Activated CD4-positive, alpha-beta T cell treated with anti-CD3 and anti-CD28 coated beads for 36 hours (primary cell): ENCODE results near the gene OAS3. TPM values are rescaled to one million over a fixed set of nuclear protein-coding genes. Genes with fewer than 3 reads are reported as not detected.

Source experiments
- ATAC-seq: fragments of 200-7000 bp; cut with Tn5 transposase; one replicate; pipeline ENCODE4 v1.10.0; 2021; ENCODE audit warnings: mild to moderate bottlenecking, moderate library complexity
- CTCF ChIA-PET: fragments of 350-600 bp; sonication (Branson Sonifier 250); formaldehyde crosslinking; loops from one replicate; lab custom pipeline; 2021; ENCODE audit warnings: antibody characterized with exemption; lab: Charles Lee
- POLR2A ChIA-PET: fragments of 350-600 bp; sonication (Branson Sonifier 250); formaldehyde crosslinking; loops from one replicate; lab custom pipeline; 2021; ENCODE audit warnings: antibody characterized with exemption, inconsistent platforms; lab: Charles Lee
- DNase-seq: peaks from one replicate; pipeline ENCODE4 v3.0.0-alpha.2; 2020
- H3K27ac Mint-ChIP-seq: one replicate; pipeline ENCODE4 v1.8.0; 2021; ENCODE audit warnings: mixed read lengths
- H3K27me3 Mint-ChIP-seq: one replicate; pipeline ENCODE4 v1.8.0; 2021; ENCODE audit warnings: mixed read lengths
- H3K36me3 Mint-ChIP-seq: one replicate; pipeline ENCODE4 v1.8.0; 2021; ENCODE audit warnings: low read depth, mixed read lengths
- H3K4me1 Mint-ChIP-seq: one replicate; pipeline ENCODE4 v1.8.0; 2021; ENCODE audit warnings: mixed read lengths
- H3K4me3 Mint-ChIP-seq: one replicate; pipeline ENCODE4 v1.8.0; 2021; ENCODE audit warnings: mild to moderate bottlenecking, moderate library complexity, mixed read lengths
- H3K9me3 Mint-ChIP-seq: one replicate; pipeline ENCODE4 v1.8.0; 2021; ENCODE audit warnings: low read depth, mixed read lengths
- intact Hi-C, 2 experiments: fragments of 100-400 bp; cut with DNase I in 1 of 2; cut with micrococcal nuclease in 1 of 2; formaldehyde crosslinking; loops; one replicate each; pipeline versions ENCODE4 v1.14.2 to v1.15.1; 2022 to 2024; cut with DNase I, micrococcal nuclease
- total RNA-seq, 2 experiments: library from RNA; stranded (reverse); gene quantifications; one replicate each; pipeline ENCODE4 v1.2.3, GENCODE V29; 2021

OAS3 gene, protein sequence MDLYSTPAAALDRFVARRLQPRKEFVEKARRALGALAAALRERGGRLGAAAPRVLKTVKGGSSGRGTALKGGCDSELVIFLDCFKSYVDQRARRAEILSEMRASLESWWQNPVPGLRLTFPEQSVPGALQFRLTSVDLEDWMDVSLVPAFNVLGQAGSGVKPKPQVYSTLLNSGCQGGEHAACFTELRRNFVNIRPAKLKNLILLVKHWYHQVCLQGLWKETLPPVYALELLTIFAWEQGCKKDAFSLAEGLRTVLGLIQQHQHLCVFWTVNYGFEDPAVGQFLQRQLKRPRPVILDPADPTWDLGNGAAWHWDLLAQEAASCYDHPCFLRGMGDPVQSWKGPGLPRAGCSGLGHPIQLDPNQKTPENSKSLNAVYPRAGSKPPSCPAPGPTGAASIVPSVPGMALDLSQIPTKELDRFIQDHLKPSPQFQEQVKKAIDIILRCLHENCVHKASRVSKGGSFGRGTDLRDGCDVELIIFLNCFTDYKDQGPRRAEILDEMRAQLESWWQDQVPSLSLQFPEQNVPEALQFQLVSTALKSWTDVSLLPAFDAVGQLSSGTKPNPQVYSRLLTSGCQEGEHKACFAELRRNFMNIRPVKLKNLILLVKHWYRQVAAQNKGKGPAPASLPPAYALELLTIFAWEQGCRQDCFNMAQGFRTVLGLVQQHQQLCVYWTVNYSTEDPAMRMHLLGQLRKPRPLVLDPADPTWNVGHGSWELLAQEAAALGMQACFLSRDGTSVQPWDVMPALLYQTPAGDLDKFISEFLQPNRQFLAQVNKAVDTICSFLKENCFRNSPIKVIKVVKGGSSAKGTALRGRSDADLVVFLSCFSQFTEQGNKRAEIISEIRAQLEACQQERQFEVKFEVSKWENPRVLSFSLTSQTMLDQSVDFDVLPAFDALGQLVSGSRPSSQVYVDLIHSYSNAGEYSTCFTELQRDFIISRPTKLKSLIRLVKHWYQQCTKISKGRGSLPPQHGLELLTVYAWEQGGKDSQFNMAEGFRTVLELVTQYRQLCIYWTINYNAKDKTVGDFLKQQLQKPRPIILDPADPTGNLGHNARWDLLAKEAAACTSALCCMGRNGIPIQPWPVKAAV
- total RNA-seq: 10 to 100 TPM; 32.1 to 35.3 TPM

DNA sequence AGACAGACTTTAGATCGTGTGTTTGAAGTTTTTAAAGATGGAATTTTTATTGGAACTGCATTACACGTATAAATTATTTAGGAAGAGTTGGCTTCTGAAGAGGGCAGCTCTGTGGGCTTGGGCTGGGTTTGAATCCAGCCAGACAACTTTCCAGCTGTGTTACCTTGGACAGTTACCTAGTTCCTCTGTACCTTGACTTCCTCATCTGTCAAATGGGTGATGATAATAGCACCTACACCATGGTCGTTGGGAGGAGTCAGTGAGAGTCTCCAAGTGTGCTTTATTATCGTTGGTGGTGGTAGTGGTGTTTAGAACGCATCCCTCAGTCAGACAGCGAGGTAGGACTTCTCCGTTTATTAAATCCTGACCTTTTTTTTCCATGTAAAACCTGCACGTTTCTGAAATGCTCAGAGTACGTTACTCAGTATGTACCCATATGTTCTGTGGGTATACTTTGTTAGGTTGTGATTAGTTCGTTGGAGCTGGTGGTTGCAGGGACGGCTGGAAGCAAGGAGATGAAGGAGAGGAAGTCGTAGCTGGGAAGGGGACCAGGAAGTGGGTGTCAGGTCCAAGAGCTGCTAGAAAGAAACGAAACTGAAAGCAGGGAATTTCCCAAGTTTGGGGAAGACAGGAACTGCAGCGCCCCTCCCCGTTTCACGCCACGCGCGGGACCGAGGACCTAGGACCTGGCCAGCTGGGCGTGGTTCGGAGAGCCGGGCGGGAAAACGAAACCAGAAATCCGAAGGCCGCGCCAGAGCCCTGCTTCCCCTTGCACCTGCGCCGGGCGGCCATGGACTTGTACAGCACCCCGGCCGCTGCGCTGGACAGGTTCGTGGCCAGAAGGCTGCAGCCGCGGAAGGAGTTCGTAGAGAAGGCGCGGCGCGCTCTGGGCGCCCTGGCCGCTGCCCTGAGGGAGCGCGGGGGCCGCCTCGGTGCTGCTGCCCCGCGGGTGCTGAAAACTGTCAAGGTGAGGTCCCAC, at the start of gene OAS3:
TSS of gene OAS3 (plus strand) at position 734 of the 979 bp plus-strand sequence. CDS start at position 791, 57 bp downstream.
- peak within 1 kb of the TSS; percentile 78 for H3K4me3 Mint-ChIP-seq
- no peaks in the 10 kb centered on the region for H3K27me3 Mint-ChIP-seq
- ChIA-PET CTCF (interaction anchor here (1.3 to 2.0 kb wide), 3 partner anchors 38 to 55 kb away, joined by 4 to 8 read pairs (median 8); partner anchors contain the start of gene OAS2), POLR2A (interaction anchor here (1.2 kb wide), 1 partner anchor 13 kb away, joined by 3 read pairs; no protein-coding TSS in a partner anchor)
- peaks cover 37% of the 10 kb centered on the region for H3K4me1 Mint-ChIP-seq
- peaks cover 2% of the 10 kb centered on the region for H3K9me3 Mint-ChIP-seq
- peak; percentile 61 for ATAC-seq
- peak; percentile 76 for DNase-seq
- intact Hi-C loops: loop anchor here (1.0 to 2.0 kb wide), 2 partner anchors 31 to 40 kb away; partner anchors contain the start of genes OAS1 (in 2 of the 2) and OAS2 (in 2 of the 2)
- peak within 1 kb of the TSS; percentile 89 for H3K27ac Mint-ChIP-seq
- H3K36me3 Mint-ChIP-seq: peaks cover 2% of the 10 kb centered on the region

DNA sequence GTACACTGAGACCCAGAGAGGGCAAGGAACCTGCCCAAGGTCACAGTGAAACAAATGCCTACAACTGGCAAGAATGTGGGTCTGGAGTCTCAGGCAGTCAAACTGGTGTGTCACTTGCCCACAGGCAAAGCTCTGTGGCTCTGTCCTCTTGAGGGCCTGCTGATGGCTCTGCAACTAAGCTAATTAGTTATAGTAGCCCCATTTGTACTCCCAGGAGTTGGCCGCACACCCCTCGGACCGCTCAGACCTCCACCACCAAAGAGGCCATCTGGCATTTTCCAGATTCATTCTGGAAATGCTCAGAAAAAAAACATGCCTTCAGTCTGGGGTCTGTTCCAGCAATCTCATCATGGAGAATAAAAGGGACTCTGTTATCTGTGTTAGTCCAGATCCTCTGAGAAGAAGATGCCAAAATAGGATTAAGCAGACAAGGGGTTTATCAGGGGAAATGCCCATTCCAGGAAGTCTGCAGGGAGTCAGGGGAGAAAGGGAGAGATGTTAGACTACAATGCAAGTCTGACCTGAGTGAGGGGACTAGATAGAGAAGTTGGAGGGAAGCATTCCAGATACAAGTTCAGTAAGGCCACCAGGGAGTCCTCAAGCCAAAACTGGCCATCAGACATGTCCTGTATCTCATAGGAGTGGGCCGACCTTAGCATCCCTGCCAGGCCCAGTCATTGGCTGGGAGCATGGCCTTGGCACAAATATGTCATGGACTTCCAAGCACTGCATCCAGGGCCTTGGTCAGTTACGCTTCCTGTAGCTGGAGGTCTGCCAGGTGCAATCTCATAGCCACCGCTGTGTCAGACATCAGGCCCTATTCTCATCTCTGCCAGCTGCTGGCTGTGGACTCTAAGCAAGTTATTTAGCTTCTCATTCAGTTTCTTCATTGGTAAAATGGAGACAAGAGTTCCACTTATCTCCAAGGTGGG, 46.9 kb upstream of the OAS3 start:
- ATAC-seq (no peak), DNase-seq (no peak)
- intact Hi-C loops: no loop called here
- H3K36me3 Mint-ChIP-seq: no peaks in the 10 kb centered on the region
- no peaks in the 10 kb centered on the region for H3K9me3 Mint-ChIP-seq
- POLR2A ChIA-PET: no interaction called here
- H3K4me3 Mint-ChIP-seq: no peak overlapping the region
- no peak overlapping the region for H3K27ac Mint-ChIP-seq
- no peaks in the 10 kb centered on the region for H3K4me1 Mint-ChIP-seq
- H3K27me3 Mint-ChIP-seq: no peaks in the 10 kb centered on the region
- CTCF ChIA-PET: interaction anchor here (1.1 to 1.7 kb wide), 2 partner anchors 10 to 158 kb away, joined by 3 to 8 read pairs; no protein-coding TSS in a partner anchor

DNA sequence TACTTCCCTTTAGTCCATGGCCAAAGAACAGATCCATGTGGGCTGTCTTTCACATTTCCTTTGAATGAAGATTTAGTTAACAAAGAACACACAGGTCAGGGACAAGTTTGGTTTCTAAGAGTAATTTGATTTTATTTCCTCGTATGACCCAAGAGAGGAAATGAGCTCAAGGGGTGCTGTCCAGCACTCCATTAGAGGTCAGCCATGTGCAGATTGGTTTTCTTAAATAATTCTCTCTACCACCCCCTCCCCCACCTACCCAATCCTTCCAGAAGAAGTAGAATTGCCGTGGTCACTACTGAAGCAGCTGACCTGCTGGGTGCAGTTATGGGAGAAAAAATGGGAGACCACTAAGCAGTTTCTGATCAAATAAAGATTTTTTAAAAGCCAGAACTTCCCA, 45.4 kb upstream of the OAS3 start:
- Mint-ChIP-seq H3K36me3 (no peaks in the 10 kb centered on the region), H3K27ac (no peak overlapping the region), H3K27me3 (no peaks in the 10 kb centered on the region), H3K4me3 (no peak overlapping the region), H3K4me1 (no peaks in the 10 kb centered on the region), H3K9me3 (no peaks in the 10 kb centered on the region)
- DNase-seq (no peak), ATAC-seq (no peak)
- intact Hi-C loops: no loop called here
- ChIA-PET CTCF (interaction anchor here (0.7 to 1.7 kb wide), 4 partner anchors 9 to 156 kb away, joined by 3 to 8 read pairs (median 3); no protein-coding TSS in a partner anchor), POLR2A (no interaction called here)

DNA sequence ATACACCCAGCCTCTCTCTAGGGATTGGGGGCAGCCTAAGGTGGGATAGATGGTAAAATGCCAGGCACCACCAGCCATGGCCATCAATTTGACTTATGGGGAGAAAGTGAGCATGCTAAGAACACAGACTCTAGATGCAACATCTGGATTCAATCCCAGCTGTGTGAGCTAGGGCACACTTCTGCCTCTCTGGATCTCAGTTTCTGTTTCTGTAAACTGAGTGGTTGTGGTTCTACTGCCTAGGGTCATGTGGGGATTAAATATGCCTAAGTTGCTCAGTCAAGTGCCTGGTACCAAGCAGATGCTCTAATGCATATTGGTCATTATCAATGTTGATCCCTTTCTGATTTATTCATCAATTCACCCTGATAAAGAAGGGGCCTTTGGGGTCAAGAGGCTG, 44.1 kb upstream of the OAS3 start:
- no peak overlapping the region for H3K27ac Mint-ChIP-seq
- POLR2A ChIA-PET: no interaction called here
- no peaks in the 10 kb centered on the region for H3K36me3 Mint-ChIP-seq
- H3K4me3 Mint-ChIP-seq: no peak overlapping the region
- CTCF ChIA-PET: interaction anchor here (1.2 kb wide), 2 partner anchors 99 to 154 kb away, joined by 3 to 4 read pairs; no protein-coding TSS in a partner anchor
- no peaks in the 10 kb centered on the region for H3K4me1 Mint-ChIP-seq
- no peaks in the 10 kb centered on the region for H3K27me3 Mint-ChIP-seq
- DNase-seq (no peak), ATAC-seq (no peak)
- intact Hi-C loops: no loop called here
- no peaks in the 10 kb centered on the region for H3K9me3 Mint-ChIP-seq

DNA sequence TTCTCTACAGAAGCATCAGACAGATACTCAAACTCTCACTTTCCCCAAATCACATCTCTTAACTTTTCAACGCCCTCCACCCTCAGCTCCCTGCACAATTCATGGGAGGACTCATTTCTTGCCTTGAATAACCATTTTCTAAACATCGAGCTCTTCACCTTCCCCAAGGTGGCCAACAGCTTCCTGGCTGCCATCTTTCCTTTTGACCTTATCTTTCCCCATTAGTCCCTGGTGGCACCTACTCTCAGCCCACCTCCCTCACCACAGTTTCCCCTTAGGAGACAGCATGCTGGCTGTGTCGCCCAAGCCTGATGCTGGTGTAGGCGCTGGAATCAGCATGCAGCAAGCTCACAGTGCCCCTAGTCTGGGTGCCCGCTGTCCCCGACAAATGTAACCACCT, 39.9 kb upstream of the OAS3 start:
- no peaks in the 10 kb centered on the region for H3K27me3 Mint-ChIP-seq
- DNase-seq (no peak), ATAC-seq (no peak)
- POLR2A ChIA-PET: no interaction called here
- H3K9me3 Mint-ChIP-seq: no peaks in the 10 kb centered on the region
- intact Hi-C loops: no loop called here
- H3K4me1 Mint-ChIP-seq: peaks cover 10% of the 10 kb centered on the region
- H3K27ac Mint-ChIP-seq: no peak overlapping the region
- H3K4me3 Mint-ChIP-seq: no peak overlapping the region
- H3K36me3 Mint-ChIP-seq: no peaks in the 10 kb centered on the region
- CTCF ChIA-PET: interaction anchor here (0.6 to 1.1 kb wide), 2 partner anchors 10 to 91 kb away, joined by 3 read pairs; no protein-coding TSS in a partner anchor

DNA sequence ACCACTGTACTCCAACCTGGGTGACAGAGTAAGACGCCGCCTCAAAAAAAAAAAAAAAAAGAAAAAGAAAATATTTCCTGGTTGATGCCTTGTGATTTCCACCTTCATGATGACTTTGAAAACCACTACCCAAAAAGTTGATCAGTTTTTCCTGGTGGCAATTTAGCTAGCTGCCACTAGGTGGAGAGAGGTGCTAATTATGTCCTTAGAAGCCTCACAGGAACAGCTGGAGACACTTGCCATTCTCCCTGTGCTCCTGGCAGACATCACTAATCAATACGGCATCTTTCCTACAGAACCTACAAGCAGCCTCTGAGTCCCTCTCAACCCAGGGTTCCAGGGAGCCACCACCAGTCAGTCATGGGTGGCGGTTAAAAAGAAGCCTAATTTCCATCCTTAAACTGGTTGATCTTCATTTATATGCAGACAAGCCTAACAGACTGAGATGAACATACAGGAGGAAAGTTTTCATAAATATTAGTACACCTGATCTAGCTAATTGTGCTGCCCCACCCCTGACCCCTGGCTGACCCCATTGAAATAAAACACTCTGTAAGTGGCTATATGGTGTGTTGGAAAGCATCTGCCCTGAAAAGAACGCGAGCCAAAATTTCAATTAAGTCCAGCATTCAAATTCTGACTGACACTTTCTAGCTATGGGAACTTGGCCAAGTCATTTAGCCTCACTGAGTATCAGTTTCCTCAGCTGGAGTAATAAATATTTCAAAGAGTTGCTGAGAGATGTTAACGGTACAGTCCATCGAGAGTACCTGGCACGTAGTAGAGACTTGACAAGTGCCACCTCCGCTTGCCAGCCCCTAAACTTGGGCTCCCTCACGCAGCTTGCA, 37.8 kb upstream of the OAS3 start:
- Mint-ChIP-seq H3K36me3 (no peaks in the 10 kb centered on the region), H3K4me1 (peaks cover 19% of the 10 kb centered on the region), H3K4me3 (no peak overlapping the region), H3K27ac (no peak overlapping the region), H3K9me3 (no peaks in the 10 kb centered on the region), H3K27me3 (no peaks in the 10 kb centered on the region)
- POLR2A ChIA-PET: interaction anchor here (0.6 kb wide), 1 partner anchor 215 kb away, joined by 3 read pairs; no protein-coding TSS in a partner anchor
- CTCF ChIA-PET: interaction anchor here (0.5 to 3.5 kb wide), 24 partner anchors 9 to 394 kb away, joined by 3 to 18 read pairs (median 4); partner anchors contain the start of genes OAS2 and OAS3
- peak; percentile 62 for DNase-seq
- intact Hi-C loops: loop anchor here (1.0 to 10.0 kb wide), 5 partner anchors 78 to 1064 kb away; partner anchors contain the start of genes OAS2 (in 1 of the 2) and RBM19 (in 1 of the 2)
- peak; percentile 76 for ATAC-seq

DNA sequence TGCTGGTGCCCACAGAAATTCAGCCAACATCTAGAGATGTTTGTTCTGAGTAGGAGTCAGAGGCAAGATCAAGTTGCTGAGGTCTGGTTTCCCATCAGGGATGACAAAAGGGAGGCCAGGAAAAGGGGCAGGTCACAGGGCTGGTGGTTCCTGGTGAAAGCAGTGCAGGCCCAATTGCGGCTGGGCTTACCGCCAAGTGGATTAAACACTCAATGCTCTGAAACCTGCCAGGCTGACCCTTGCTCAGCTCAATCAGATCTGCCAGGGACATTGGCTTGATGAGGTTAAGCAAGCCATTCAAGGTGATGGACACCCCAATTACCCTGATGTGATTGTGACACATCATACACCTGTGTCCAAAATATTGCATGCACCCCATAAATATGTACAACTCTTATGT, 37.0 kb upstream of the OAS3 start:
- peaks cover 20% of the 10 kb centered on the region for H3K4me1 Mint-ChIP-seq
- no peaks in the 10 kb centered on the region for H3K36me3 Mint-ChIP-seq
- ATAC-seq (no peak), DNase-seq (no peak)
- H3K4me3 Mint-ChIP-seq: no peak overlapping the region
- intact Hi-C loops: loop anchor here in 1 of 2 experiments (5.0 to 10.0 kb wide), 2 partner anchors 91 to 1064 kb away; partner anchors contain the start of gene RBM19
- ChIA-PET CTCF (interaction anchor here (0.6 to 3.5 kb wide), 14 partner anchors 9 to 394 kb away, joined by 3 to 18 read pairs (median 6); partner anchors contain the start of genes OAS2 and OAS3), POLR2A (no interaction called here)
- H3K27me3 Mint-ChIP-seq: no peaks in the 10 kb centered on the region
- H3K9me3 Mint-ChIP-seq: no peaks in the 10 kb centered on the region
- H3K27ac Mint-ChIP-seq: no peak overlapping the region

DNA sequence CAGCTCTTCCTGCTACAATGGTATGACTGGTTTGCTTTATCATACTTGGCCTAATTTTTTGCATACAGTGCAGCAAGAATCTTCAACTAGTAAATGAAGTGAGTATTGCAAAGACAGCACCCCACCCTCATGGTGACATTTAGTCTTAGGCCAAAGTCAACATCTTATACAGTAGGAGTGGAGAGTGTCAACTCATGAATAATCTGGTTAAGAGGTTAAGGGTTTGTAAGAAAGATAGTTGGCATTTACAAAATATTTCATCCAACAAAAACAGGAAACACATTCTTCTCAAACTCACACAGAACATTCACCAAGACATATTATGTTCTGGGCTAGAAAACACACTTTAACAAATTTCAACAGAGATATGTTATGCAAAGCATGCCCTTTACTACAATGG, 33.7 kb upstream of the OAS3 start:
- Mint-ChIP-seq H3K27me3 (no peaks in the 10 kb centered on the region), H3K27ac (peak overlapping the region; percentile 48), H3K4me1 (peaks cover 47% of the 10 kb centered on the region), H3K9me3 (no peaks in the 10 kb centered on the region), H3K4me3 (no peak overlapping the region), H3K36me3 (peaks cover 2% of the 10 kb centered on the region)
- intact Hi-C loops: loop anchor here in 1 of 2 experiments (5.0 to 10.0 kb wide), 2 partner anchors 88 to 1060 kb away; partner anchors contain the start of gene RBM19
- ChIA-PET CTCF (interaction anchor here (0.6 kb wide), 1 partner anchor 340 kb away, joined by 3 read pairs; no protein-coding TSS in a partner anchor), POLR2A (no interaction called here)
- no peak for ATAC-seq
- no peak for DNase-seq
